ENCODE results near the gene OR11L1. TPM values are rescaled to one million over a fixed set of nuclear protein-coding genes. Genes with fewer than 3 reads are reported as not detected.

Gene OR11L1
- total RNA-seq, 2 donors from 2014 or later = 1.3 TPM; not detected in 1

DNA sequence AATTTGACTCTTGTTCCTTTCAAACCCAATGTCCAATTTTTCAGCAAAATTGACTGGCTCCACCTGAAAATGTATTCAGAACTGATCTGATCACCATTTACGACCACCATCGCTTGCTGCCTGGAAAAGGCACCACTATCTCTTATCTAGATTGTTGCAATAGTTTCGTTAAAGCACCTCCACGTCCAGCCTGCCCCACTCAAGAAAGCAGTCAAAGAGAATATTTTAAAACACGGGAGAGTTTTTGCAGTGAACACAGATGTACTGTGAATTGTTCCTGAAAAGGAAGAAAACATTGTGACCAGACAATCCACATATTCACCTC lies 4.0 kb upstream of the OR11L1 start:
- H3K9me3 ChIP-seq (ENCODE audit: control insufficient read depth, low read length, poor library complexity, severe bottlenecking) = no peaks in the 10 kb centered on the region
- H3K4me1 Mint-ChIP-seq = no peaks in the 10 kb centered on the region
- H3K27ac Mint-ChIP-seq = no peak overlapping the region
- H3K27me3 Mint-ChIP-seq = peaks cover under 1% of the 10 kb centered on the region
- H3K36me3 Mint-ChIP-seq (ENCODE audit: low read depth) = no peaks in the 10 kb centered on the region
- no peak overlapping the region for H3K4me3 Mint-ChIP-seq
- no peak for ATAC-seq
- DNase-seq = no peak

DNA sequence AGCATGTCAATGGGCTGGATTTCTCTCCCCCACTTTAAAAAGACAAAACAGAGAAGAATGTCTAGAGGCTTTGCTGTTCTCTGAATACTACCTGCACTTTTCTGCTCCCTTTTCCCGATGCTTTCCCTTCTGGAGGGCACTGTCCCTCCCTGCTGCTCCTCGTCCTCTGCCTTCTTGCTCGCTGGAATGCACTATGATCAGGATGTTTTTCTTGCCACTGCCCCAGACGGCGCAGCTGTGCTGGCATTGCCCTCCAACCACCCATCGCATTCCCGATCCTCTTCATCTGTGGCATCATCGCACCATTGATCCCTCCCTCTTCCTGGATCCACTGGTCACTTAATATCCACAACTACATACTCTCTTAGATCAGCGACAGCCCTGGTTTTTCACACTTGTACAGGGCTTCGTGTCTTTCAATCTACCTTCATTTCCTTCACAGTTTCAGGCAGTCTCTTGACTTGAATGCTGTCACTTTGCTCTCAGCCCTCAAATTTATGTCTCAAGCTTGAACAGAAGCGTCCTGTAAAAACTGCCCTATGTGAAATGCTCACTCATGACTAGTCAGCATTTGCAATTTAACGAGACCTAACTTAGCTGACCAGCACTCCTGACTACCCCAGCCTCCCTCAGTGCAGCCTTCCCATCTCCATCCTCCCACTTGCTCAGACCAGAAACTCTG lies 3.5 kb upstream of the OR11L1 start:
- no peaks in the 10 kb centered on the region for H3K27me3 Mint-ChIP-seq
- DNase-seq (no peak), ATAC-seq (no peak)
- H3K4me3 Mint-ChIP-seq = no peak overlapping the region
- H3K27ac Mint-ChIP-seq = no peak overlapping the region
- no peaks in the 10 kb centered on the region for H3K36me3 Mint-ChIP-seq (ENCODE audit: low read depth)
- no peaks in the 10 kb centered on the region for H3K4me1 Mint-ChIP-seq
- no peaks in the 10 kb centered on the region for H3K9me3 ChIP-seq (ENCODE audit: control insufficient read depth, low read length, poor library complexity, severe bottlenecking)

DNA sequence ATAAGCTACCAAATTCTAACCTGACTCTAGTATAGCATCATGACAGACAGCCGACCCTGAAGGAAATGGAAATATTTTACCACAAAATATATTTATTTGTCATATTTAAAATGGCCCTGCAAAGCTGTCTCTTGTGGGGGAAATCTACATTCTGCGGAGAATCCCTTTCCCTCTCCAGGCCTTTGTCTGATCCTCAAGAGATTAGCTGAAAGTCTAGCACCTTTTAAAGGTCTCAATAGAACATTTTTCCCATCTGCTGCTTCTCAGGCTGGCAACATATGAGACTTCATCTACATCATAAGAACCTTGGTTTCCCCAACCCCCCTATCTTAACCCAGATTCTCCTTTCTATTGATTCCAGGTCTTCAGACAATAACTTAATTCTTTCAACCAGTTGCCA lies 1.7 kb upstream of the OR11L1 start:
- ATAC-seq (no peak), DNase-seq (no peak)
- H3K9me3 ChIP-seq (ENCODE audit: control insufficient read depth, low read length, poor library complexity, severe bottlenecking) = no peaks in the 10 kb centered on the region
- H3K4me1 Mint-ChIP-seq = no peaks in the 10 kb centered on the region
- H3K27ac Mint-ChIP-seq = no peak overlapping the region
- H3K4me3 Mint-ChIP-seq = no peak overlapping the region
- no peaks in the 10 kb centered on the region for H3K27me3 Mint-ChIP-seq
- H3K36me3 Mint-ChIP-seq (ENCODE audit: low read depth) = no peaks in the 10 kb centered on the region

DNA sequence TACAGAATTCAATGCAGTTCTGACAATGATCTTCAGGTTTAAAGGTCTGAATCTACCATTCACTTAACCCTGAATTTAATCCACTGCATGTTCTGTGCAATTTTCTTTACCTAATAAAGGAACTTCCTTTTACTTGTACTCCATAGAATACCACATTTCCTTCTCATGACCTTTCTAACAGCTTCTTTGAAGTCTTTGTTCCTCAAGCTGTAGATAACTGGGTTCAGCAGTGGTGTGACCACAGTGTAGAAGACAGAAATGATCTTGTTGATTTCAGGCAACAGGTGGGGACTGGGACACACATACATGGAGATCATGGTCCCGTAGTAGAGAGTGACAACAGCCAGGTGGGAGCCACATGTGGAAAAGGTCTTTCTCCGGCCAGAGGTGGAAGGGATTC lies 878 bp downstream of the OR11L1 start:
- ATAC-seq (no peak), DNase-seq (no peak)
- no peaks in the 10 kb centered on the region for H3K9me3 ChIP-seq (ENCODE audit: control insufficient read depth, low read length, poor library complexity, severe bottlenecking)
- H3K27me3 Mint-ChIP-seq = no peaks in the 10 kb centered on the region
- no peaks in the 10 kb centered on the region for H3K36me3 Mint-ChIP-seq (ENCODE audit: low read depth)
- H3K27ac Mint-ChIP-seq = no peak overlapping the region
- no peaks in the 10 kb centered on the region for H3K4me1 Mint-ChIP-seq
- no peak overlapping the region for H3K4me3 Mint-ChIP-seq

DNA sequence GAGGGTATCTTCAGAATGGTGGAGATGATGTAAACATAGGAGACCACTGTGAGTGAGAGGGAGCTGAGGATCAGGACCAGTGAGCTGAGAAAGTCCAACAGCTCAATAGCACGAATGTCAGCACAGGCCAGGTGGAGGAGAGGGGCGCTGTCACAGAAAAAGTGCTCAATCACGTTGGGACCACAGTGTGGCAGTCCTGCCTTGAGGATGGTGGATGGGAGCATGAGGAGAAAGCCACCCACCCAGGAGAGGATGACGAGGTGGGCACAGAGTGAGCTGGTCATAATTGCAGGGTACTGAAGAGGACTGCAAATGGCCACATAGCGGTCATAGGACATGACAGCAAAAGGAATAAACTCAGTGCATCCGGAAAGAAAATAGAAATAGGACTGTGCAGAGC lies 8.1 kb downstream of the OR11L1 start:
- H3K9me3 ChIP-seq (ENCODE audit: control insufficient read depth, low read length, poor library complexity, severe bottlenecking) = no peaks in the 10 kb centered on the region
- Mint-ChIP-seq H3K4me1 (no peaks in the 10 kb centered on the region), H3K27ac (no peak overlapping the region), H3K36me3 (ENCODE audit: low read depth) (no peaks in the 10 kb centered on the region), H3K4me3 (no peak overlapping the region), H3K27me3 (peaks cover 9% of the 10 kb centered on the region)
- DNase-seq (no peak), ATAC-seq (no peak)

DNA sequence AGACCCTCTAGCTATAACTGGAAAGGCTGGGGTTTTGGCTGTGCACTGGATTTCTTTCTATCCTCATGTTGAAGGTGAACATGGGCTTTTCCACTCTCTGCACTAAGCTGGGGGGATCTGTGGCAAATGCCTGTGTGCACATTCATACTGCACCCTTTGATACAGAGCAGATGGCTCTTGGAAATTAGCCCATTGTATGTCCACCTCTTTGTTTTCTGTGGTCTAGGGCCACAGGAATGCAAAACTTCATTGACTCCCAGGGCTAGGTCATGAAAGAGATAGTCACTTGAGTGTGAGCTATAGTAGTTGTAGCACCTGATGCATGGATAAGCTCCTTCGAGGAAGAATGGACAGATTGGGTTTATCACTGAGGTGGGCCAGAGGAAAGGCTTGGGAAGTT lies 12.0 kb downstream of the OR11L1 start:
- no peaks in the 10 kb centered on the region for H3K9me3 ChIP-seq (ENCODE audit: control insufficient read depth, low read length, poor library complexity, severe bottlenecking)
- ATAC-seq (no peak), DNase-seq (no peak)
- H3K27me3 Mint-ChIP-seq = peaks cover 9% of the 10 kb centered on the region
- H3K27ac Mint-ChIP-seq = no peak overlapping the region
- no peak overlapping the region for H3K4me3 Mint-ChIP-seq
- no peaks in the 10 kb centered on the region for H3K4me1 Mint-ChIP-seq
- H3K36me3 Mint-ChIP-seq (ENCODE audit: low read depth) = no peaks in the 10 kb centered on the region

DNA sequence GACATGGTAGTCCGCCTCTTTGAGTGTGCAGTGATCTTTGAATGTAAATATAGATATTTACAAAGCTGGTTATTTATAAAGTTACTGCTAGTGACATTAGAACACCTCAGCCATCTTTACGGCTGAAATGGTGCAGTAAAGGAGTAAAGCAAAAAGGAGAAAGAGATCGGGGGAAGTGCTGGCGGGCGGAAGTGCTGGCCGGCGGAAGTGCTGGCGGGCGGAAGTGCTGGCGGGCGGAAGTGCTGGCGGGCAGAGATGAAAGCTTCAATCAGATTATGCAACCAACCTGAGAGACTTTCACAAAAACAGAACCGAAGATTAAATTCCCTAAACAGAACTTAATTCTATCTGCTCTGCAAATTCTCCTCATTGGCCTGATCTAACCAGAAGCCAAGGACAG lies 16.3 kb downstream of the OR11L1 start:
- no peak overlapping the region for H3K4me3 Mint-ChIP-seq
- H3K27me3 Mint-ChIP-seq = no peaks in the 10 kb centered on the region
- ATAC-seq (no peak), DNase-seq (no peak)
- H3K9me3 ChIP-seq (ENCODE audit: control insufficient read depth, low read length, poor library complexity, severe bottlenecking) = no peaks in the 10 kb centered on the region
- no peaks in the 10 kb centered on the region for H3K36me3 Mint-ChIP-seq (ENCODE audit: low read depth)
- no peak overlapping the region for H3K27ac Mint-ChIP-seq
- H3K4me1 Mint-ChIP-seq = no peaks in the 10 kb centered on the region

DNA sequence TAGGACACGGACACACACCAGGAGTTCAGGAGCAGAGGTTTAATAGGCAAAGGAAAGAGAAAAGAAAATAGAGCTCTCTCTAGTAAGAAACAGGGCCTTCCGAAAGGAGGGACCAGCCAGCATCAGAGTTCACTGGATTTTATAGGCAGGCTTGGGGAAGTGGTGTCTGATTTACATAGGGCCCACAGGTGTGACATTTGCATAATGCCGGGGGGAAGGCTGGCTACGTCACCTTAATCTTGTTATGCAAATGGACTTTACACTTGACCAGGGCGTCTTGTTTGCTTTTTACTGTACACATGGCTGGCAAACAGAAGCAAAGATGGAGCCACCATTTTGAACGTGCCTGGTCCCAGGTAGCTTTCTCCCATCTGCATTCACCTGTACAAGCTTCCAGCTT lies 17.7 kb downstream of the OR11L1 start, which contains the start of gene OR14A16:
TSS of gene OR14A16 (minus strand) at position 97 of the 400 bp plus-strand sequence. CDS start 8,390 bp downstream, outside the sequence.
- Mint-ChIP-seq H3K4me3 (no peak within 1 kb of the TSS), H3K36me3 (ENCODE audit: low read depth) (no peaks in the 10 kb centered on the region), H3K4me1 (no peaks in the 10 kb centered on the region), H3K27me3 (no peaks in the 10 kb centered on the region), H3K27ac (no peak within 1 kb of the TSS)
- DNase-seq (no peak), ATAC-seq (no peak)
- H3K9me3 ChIP-seq (ENCODE audit: control insufficient read depth, low read length, poor library complexity, severe bottlenecking) = no peaks in the 10 kb centered on the region

DNA sequence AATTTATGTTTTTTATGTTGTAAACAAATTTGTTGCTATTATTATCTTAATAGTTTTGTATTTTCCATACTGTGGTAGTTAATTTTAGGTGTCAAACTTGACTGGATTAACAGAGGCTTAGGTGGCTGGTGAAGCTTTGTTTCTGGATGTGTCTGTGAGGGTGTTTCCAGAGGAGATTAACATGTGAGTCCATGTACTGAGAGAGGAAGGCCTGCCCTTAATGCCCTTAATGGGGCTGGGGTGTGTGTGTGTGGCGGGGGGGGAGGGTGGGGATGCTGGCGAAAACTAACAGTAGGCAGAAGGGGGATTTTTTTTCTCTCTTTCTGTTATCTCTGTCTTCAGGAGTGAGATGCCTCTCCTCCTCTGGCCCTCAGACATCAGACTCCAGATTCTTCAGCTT lies 19.6 kb downstream of the OR11L1 start:
- Mint-ChIP-seq H3K27ac (no peak overlapping the region), H3K4me1 (no peaks in the 10 kb centered on the region), H3K4me3 (no peak overlapping the region), H3K36me3 (ENCODE audit: low read depth) (no peaks in the 10 kb centered on the region), H3K27me3 (no peaks in the 10 kb centered on the region)
- H3K9me3 ChIP-seq (ENCODE audit: control insufficient read depth, low read length, poor library complexity, severe bottlenecking) = no peaks in the 10 kb centered on the region
- ATAC-seq (no peak), DNase-seq (no peak)

DNA sequence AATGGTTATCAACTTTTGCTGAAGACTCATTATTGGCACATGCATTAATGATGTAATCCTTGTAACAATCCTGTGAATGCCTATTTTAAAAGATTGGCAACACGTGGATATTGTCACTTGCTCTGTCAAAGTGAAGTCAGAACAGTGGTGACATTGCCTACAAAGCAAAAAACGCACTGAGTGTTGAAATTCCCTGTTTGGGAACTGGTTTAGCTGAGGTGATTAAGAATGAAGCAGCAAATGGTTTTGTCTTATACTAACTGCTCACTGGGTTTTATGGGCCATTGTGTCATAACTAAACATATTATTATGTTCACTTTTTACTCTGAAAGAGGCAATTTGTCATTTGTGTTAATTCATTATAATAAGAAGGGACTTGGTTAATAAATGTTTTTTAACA lies 29.1 kb downstream of the OR11L1 start:
- H3K4me1 Mint-ChIP-seq = no peaks in the 10 kb centered on the region
- H3K27me3 Mint-ChIP-seq = peaks cover 9% of the 10 kb centered on the region
- H3K4me3 Mint-ChIP-seq = no peak overlapping the region
- no peaks in the 10 kb centered on the region for H3K36me3 Mint-ChIP-seq (ENCODE audit: low read depth)
- no peak for DNase-seq
- no peak for ATAC-seq
- H3K27ac Mint-ChIP-seq = no peak overlapping the region
- no peaks in the 10 kb centered on the region for H3K9me3 ChIP-seq (ENCODE audit: control insufficient read depth, low read length, poor library complexity, severe bottlenecking)

DNA sequence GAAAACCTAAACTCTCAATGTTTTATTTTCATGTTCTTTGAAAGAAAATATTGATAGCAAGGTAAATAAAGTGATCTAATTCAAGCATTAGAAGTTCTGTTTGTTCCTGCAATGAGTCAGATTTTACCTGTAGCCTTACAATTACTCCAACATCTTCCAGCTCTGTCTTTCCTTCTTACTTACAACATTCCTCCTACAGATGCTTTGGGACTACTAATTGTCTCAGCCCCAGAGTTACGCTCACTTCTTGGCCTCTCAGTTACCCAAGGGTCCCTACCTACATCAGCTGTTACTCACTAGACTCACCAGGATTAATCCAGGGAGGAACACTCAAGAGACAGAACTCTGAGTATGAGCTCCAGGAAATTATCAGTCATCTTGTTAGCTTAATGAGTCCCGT lies 44.2 kb downstream of the OR11L1 start:
- H3K27me3 Mint-ChIP-seq = no peaks in the 10 kb centered on the region
- H3K27ac Mint-ChIP-seq = no peak overlapping the region
- no peaks in the 10 kb centered on the region for H3K36me3 Mint-ChIP-seq (ENCODE audit: low read depth)
- no peak for ATAC-seq
- H3K4me3 Mint-ChIP-seq = no peak overlapping the region
- H3K4me1 Mint-ChIP-seq = no peaks in the 10 kb centered on the region
- DNase-seq = no peak
- no peaks in the 10 kb centered on the region for H3K9me3 ChIP-seq (ENCODE audit: control insufficient read depth, low read length, poor library complexity, severe bottlenecking)

Other genes with a start within 250 kb of the OR11L1 start
- gene OR2G3, start 236.3 kb downstream of the OR11L1 start, total RNA-seq = not detected
- gene OR13G1, start 162.2 kb downstream of the OR11L1 start, total RNA-seq = not detected
- gene OR6F1, start 125.2 kb downstream of the OR11L1 start, total RNA-seq = not detected
- not detected for gene OR14K1, start 103.3 kb downstream of the OR11L1 start, total RNA-seq
- gene OR14A2, start 93.8 kb downstream of the OR11L1 start, total RNA-seq = not detected
- gene OR1C1, start 81.3 kb downstream of the OR11L1 start, total RNA-seq = not detected
- not detected for gene OR14A16, start 17.8 kb downstream of the OR11L1 start, total RNA-seq
- gene TRIM58, start 15.3 kb upstream of the OR11L1 start, total RNA-seq = 10 to 100 TPM in 1 of 2 donors, 1 to 10 TPM in 1; 1.2 to 44.2 TPM
- 1 to 10 TPM in 1 of 2 donors, under 1 TPM in 1; 0.72 to 6.6 TPM for gene OR2W3, start 53.7 kb upstream of the OR11L1 start, total RNA-seq
- gene OR2T8, start 78.4 kb upstream of the OR11L1 start, total RNA-seq = under 1 TPM in 1 of 2 donors, not detected in 1; 0.30 TPM
- gene OR2AJ1, start 83.0 kb upstream of the OR11L1 start, total RNA-seq = under 1 TPM in 1 of 2 donors, not detected in 1; 0.15 TPM
- gene OR2L8, start 107.0 kb upstream of the OR11L1 start, total RNA-seq = under 1 TPM; 0.50 to 0.62 TPM
- under 1 TPM in 1 of 2 donors, not detected in 1; 0.37 TPM for gene OR2AK2, start 123.3 kb upstream of the OR11L1 start, total RNA-seq
- gene OR2L5, start 171.8 kb upstream of the OR11L1 start, total RNA-seq = not detected
- gene OR2L2, start 188.2 kb upstream of the OR11L1 start, total RNA-seq = under 1 TPM; 0.21 to 0.22 TPM
- gene OR2L3, start 204.9 kb upstream of the OR11L1 start, total RNA-seq = not detected